HCT116 (cell line): ENCODE results near the gene MAL. TPM values are rescaled to one million over a fixed set of nuclear protein-coding genes. Genes with fewer than 3 reads are reported as not detected.

ENCODE experiments used
- ATAC-seq: fragments of 200-7000 bp; cut with Tn5 transposase; 2 replicates; pipeline ENCODE4 v1.9.1; 2020; ENCODE audit warnings: mild to moderate bottlenecking, moderate library complexity
- BruUV-seq: library from RNA; stranded (reverse); fragments of 400-500 nt; replicated peaks from 2 replicates; lab custom pipeline; 2021; lab: Mats Ljungman, UMichigan
- CTCF ChIA-PET: fragments of 300-600 bp; sonication (Branson Sonifier 250); formaldehyde crosslinking; loops from one replicate; lab custom pipeline; 2021; ENCODE audit warnings: antibody characterized with exemption; lab: Charles Lee
- POLR2A ChIA-PET: fragments of 300-600, 350-600 bp; sonication (Branson Sonifier 250); formaldehyde crosslinking; loops from one replicate; lab custom pipeline; 2021; ENCODE audit warnings: antibody characterized with exemption; lab: Charles Lee
- RAD21 ChIA-PET, 2 experiments: fragments of 300-600 bp; sonication (Branson Sonifier 250); formaldehyde crosslinking; loops; one replicate each; lab custom pipeline; 2023; ENCODE audit warnings: low total read pairs in 2 of 2; ENCODE audit not compliant: uncharacterized antibody in 2 of 2, unreplicated experiment in 2 of 2, low non-redundant PET in 1 of 2; lab: Charles Lee
- DNase-seq: peaks from one replicate; pipeline ENCODE4 v3.0.0-alpha.2; 2010; ENCODE audit warnings: low read depth, low spot score
- H2AFZ ChIP-seq: fragments of 200-600 bp; shearing (Covaris generic), sonication (generic); 2 replicates; pipeline ENCODE4 v1.6.1; 2017; ENCODE audit warnings: low read depth, mixed run types, mixed read lengths, antibody characterized with exemption, low read length; ENCODE audit not compliant: poor library complexity, severe bottlenecking
- H3K27ac ChIP-seq: 2 replicates; pipeline ENCODE4 v1.5.1; 2012; ENCODE audit warnings: low read depth, low read length
- H3K27me3 ChIP-seq: fragments of 200-600 bp; sonication (generic); 2 replicates; pipeline ENCODE4 v1.6.1; 2016; ENCODE audit warnings: mixed run types, low read length, mixed read lengths; ENCODE audit not compliant: insufficient read depth
- H3K36me3 ChIP-seq, 2 experiments: fragments of 200-500 bp in 1 of 2; fragments of 200-600 bp in 1 of 2; sonication (Bioruptor generic) in 1 of 2; sonication (generic) in 1 of 2; 2 replicates each; pipeline versions ENCODE4 v1.5.1 to v1.6.1; 2014 to 2016; ENCODE audit warnings: low read length in 2 of 2, inconsistent platforms in 1 of 2, mixed read lengths in 1 of 2, mixed run types in 1 of 2; ENCODE audit not compliant: insufficient read depth in 2 of 2, control insufficient read depth in 1 of 2
- H3K4me1 ChIP-seq, 2 experiments: fragments of 200-600 bp in 1 of 2; sonication (generic) in 1 of 2; 2 replicates each; pipeline versions ENCODE4 v1.5.1 to v1.6.1; 2012 to 2017; ENCODE audit warnings: low read length in 2 of 2, inconsistent platforms in 1 of 2, mild to moderate bottlenecking in 1 of 2, mixed read lengths in 1 of 2, mixed run types in 1 of 2, moderate library complexity in 1 of 2; ENCODE audit not compliant: insufficient read depth in 2 of 2, control insufficient read depth in 1 of 2
- H3K4me2 ChIP-seq: fragments of 200-600 bp; sonication (generic); 2 replicates; pipeline ENCODE4 v1.6.1; 2017; ENCODE audit warnings: mixed run types, low read length, mixed read lengths
- H3K4me3 ChIP-seq, 2 experiments: fragments of 200-600 bp in 1 of 2; sonication (generic) in 1 of 2; replicated peaks in 1 of 2; 2 replicates each; pipeline ENCODE4 v1.5.1; 2011 to 2016; ENCODE audit warnings: low read length in 2 of 2, control low read depth in 1 of 2, low read depth in 1 of 2, mild to moderate bottlenecking in 1 of 2, mixed read lengths in 1 of 2, mixed run types in 1 of 2
- H3K79me2 ChIP-seq: fragments of 200-600 bp; sonication (generic); 2 replicates; pipeline ENCODE4 v1.6.1; 2017; ENCODE audit warnings: mild to moderate bottlenecking, mixed run types, low read length, moderate library complexity, mixed read lengths; ENCODE audit not compliant: insufficient read depth
- H3K9ac ChIP-seq: fragments of 200-600 bp; sonication (generic); 2 replicates; pipeline ENCODE4 v1.6.1; 2016; ENCODE audit warnings: low read length, mixed read lengths
- H3K9me2 ChIP-seq: fragments of 200-600 bp; sonication (generic), shearing (Covaris generic); 2 replicates; pipeline ENCODE4 v1.6.1; 2017; ENCODE audit warnings: mixed run types, mild to moderate bottlenecking, moderate library complexity; ENCODE audit not compliant: insufficient read depth
- H3K9me3 ChIP-seq, 2 experiments: fragments of 200-500 bp in 1 of 2; fragments of 200-600 bp in 1 of 2; sonication (Bioruptor generic) in 1 of 2; sonication (generic) in 1 of 2; 2 replicates each; pipeline ENCODE4 v1.6.1; 2014 to 2017; ENCODE audit warnings: low read length in 2 of 2, mixed read lengths in 2 of 2, inconsistent platforms in 1 of 2, low read depth in 1 of 2, mild to moderate bottlenecking in 1 of 2, mixed run types in 1 of 2, moderate library complexity in 1 of 2; ENCODE audit not compliant: control insufficient read depth in 1 of 2, insufficient read depth in 1 of 2
- H4K20me1 ChIP-seq: fragments of 200-600 bp; sonication (generic), shearing (Covaris generic); 2 replicates; pipeline ENCODE4 v1.6.1; 2017; ENCODE audit warnings: mixed run types, mild to moderate bottlenecking, moderate library complexity; ENCODE audit not compliant: insufficient read depth
- CBX3 ChIP-seq: IDR thresholded peaks from 2 replicates; pipeline ENCODE4 v1.6.1; 2012; ENCODE audit warnings: low read depth
- ELF1 ChIP-seq: IDR thresholded peaks from 2 replicates; pipeline ENCODE4 v1.6.1; 2012; ENCODE audit warnings: low read depth, borderline replicate concordance
- EZH2 ChIP-seq: fragments of 200-600 bp; sonication (generic); IDR thresholded peaks from 2 replicates; pipeline ENCODE4 v1.6.1; 2017; ENCODE audit warnings: antibody characterized with exemption, mixed run types
- FOSL1 ChIP-seq: IDR thresholded peaks from 2 replicates; pipeline ENCODE4 v1.6.1; 2012; ENCODE audit warnings: low read depth
- RAD21 ChIP-seq: IDR thresholded peaks from 2 replicates; pipeline ENCODE4 v1.6.1; 2012; ENCODE audit warnings: low read depth, mild to moderate bottlenecking
- SIN3A ChIP-seq: IDR thresholded peaks from 2 replicates; pipeline ENCODE4 v1.6.1; 2012; ENCODE audit warnings: low read depth
- SP1 ChIP-seq: IDR thresholded peaks from 2 replicates; pipeline ENCODE4 v1.6.1; 2012; ENCODE audit warnings: low read depth
- YY1 ChIP-seq: IDR thresholded peaks from 2 replicates; pipeline ENCODE4 v1.6.1; 2011; ENCODE audit warnings: low read length, low read depth, moderate library complexity, mild to moderate bottlenecking; ENCODE audit not compliant: insufficient replicate concordance; ENCODE audit errors: extremely low read depth
- ZFX ChIP-seq: fragments of 450-650 bp; IDR thresholded peaks from 2 replicates; pipeline ENCODE4 v1.6.1; 2017
- intact Hi-C: fragments of 100-400 bp; cut with micrococcal nuclease; formaldehyde crosslinking; loops from 2 replicates; pipeline ENCODE4 v1.10.0; 2022
- total RNA-seq: library from RNA; stranded (reverse); gene quantifications from one replicate; pipeline ENCODE4 v1.2.1, GENCODE V29; 2021; ENCODE audit not compliant: unreplicated experiment
- TF ChIP-seq, protein P1 (sequence below): IDR thresholded peaks from 2 replicates; pipeline ENCODE4 v1.6.1; 2012; ENCODE audit warnings: low read depth
- TF ChIP-seq, protein P2 (sequence below): IDR thresholded peaks from 2 replicates; pipeline ENCODE4 v1.6.1; 2012
- TF ChIP-seq, protein P3 (sequence below): IDR thresholded peaks from 2 replicates; pipeline ENCODE4 v1.6.1; 2012
- TF ChIP-seq, protein P4 (sequence below): IDR thresholded peaks from 2 replicates; pipeline ENCODE4 v1.6.1; 2011; ENCODE audit warnings: mild to moderate bottlenecking, low read length, moderate library complexity; ENCODE audit not compliant: insufficient replicate concordance; ENCODE audit errors: extremely low read depth

Gene MAL
- total RNA-seq, 1 experiment from 2014 or later = not detected

DNA sequence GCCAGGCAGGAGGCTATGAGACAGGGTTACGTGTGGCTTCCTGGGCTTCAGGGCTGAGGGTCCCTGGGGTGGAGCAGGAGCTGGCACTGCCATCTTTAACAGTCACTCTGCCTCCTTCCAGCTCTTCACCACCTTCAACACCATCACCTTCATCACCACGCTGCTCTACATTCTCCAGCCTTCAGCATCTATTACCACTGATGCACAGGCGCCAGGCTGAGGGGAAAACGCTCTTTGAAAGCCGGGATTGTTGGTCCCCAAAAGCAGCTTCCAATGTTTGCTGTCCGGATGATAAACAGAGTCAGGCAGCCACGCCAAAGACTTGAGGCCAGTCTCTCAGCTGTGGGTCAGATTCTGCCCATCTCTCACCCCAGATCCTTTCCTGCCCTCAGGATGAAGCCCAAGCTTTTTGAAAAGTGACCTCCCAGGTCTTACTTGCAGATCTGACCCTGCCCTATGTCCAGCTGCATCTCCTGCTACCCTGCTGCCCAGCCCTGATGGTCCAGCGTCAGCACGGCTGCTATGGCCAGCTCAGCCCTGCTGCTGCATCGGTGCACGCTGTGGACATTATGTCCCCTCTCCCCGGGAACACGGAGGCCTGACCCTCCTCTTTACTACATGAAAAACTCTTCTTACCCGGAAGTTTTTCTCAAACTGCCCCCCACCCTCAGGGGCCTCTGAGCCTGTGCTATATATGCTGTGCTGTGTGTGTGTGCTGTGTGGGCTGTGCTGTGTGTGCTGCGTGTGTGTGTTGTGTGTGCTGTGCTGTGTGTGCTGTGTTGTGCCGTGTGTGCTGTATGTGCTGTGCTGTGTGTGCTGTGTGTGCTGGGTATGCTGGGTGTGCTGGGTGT, 31.2 kb upstream of the MAL start (continued):
- TF ChIP-seq, protein P1, sequence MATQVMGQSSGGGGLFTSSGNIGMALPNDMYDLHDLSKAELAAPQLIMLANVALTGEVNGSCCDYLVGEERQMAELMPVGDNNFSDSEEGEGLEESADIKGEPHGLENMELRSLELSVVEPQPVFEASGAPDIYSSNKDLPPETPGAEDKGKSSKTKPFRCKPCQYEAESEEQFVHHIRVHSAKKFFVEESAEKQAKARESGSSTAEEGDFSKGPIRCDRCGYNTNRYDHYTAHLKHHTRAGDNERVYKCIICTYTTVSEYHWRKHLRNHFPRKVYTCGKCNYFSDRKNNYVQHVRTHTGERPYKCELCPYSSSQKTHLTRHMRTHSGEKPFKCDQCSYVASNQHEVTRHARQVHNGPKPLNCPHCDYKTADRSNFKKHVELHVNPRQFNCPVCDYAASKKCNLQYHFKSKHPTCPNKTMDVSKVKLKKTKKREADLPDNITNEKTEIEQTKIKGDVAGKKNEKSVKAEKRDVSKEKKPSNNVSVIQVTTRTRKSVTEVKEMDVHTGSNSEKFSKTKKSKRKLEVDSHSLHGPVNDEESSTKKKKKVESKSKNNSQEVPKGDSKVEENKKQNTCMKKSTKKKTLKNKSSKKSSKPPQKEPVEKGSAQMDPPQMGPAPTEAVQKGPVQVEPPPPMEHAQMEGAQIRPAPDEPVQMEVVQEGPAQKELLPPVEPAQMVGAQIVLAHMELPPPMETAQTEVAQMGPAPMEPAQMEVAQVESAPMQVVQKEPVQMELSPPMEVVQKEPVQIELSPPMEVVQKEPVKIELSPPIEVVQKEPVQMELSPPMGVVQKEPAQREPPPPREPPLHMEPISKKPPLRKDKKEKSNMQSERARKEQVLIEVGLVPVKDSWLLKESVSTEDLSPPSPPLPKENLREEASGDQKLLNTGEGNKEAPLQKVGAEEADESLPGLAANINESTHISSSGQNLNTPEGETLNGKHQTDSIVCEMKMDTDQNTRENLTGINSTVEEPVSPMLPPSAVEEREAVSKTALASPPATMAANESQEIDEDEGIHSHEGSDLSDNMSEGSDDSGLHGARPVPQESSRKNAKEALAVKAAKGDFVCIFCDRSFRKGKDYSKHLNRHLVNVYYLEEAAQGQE = no peak
- TF ChIP-seq ELF1 (no peak), SIN3A (no peak), ZFX (no peak), EZH2 (no peak), YY1 (no peak), FOSL1 (no peak)
- TF ChIP-seq, all 23 proteins: peak for 0

DNA sequence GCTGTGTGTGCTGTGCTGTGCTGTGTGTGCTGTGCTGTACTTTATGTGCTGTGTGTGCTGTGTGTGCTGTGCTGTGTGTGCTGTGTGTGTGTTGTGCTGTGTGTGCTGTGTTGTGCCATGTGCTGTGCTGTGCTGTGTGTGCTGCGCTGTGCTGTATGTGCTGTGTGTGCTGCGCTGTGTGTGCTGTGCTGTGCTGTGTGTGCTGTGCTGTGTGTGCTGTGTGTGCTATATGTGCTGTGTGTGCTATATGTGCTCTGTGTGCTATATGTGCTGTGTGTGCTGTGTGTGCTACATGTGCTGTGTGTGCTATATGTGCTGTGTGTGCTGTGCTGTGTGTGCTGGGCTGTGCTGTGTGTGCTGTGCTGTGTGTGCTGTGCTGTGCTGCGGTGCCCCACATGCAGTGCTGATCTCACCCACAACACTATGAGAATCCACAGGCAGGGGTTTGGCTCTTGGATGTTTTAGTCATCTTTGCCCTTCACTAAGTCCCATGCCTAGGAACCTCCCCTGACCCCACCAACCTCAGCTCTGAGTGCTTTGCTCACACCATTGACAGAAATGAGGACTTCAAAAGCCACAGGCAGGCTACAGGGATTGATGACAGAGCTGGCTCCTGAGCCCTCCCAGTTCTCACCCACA, 30.5 kb upstream of the MAL start:
- no peak for DNase-seq
- Histone ChIP-seq H3K27me3 (no peaks in the 10 kb centered on the region), H2AFZ (no peak overlapping the region), H3K79me2 (no peaks in the 10 kb centered on the region), H3K4me1 (no peaks in the 10 kb centered on the region), H3K9me2 (no peaks in the 10 kb centered on the region), H3K36me3 (no peaks in the 10 kb centered on the region), H3K4me3 (no peak overlapping the region), H3K9me3 (no peaks in the 10 kb centered on the region), H3K9ac (no peak overlapping the region), H4K20me1 (no peaks in the 10 kb centered on the region), H3K27ac (no peak overlapping the region), H3K4me2 (no peak overlapping the region)
- intact Hi-C loops = no loop called here
- no TSS peak for BruUV-seq
- no peak for ATAC-seq
- ChIA-PET RAD21 (no interaction called here), CTCF (interaction anchor here (2.1 kb wide), 1 partner anchor 9 kb away, joined by 10 read pairs; no protein-coding TSS in a partner anchor), POLR2A (no interaction called here)
- TF ChIP-seq RAD21 (no peak), CBX3 (no peak), SP1 (no peak), SIN3A (no peak), EZH2 (no peak), FOSL1 (no peak)
- TF ChIP-seq, protein P2, sequence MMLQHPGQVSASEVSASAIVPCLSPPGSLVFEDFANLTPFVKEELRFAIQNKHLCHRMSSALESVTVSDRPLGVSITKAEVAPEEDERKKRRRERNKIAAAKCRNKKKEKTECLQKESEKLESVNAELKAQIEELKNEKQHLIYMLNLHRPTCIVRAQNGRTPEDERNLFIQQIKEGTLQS = no peak
- TF ChIP-seq, protein P3, sequence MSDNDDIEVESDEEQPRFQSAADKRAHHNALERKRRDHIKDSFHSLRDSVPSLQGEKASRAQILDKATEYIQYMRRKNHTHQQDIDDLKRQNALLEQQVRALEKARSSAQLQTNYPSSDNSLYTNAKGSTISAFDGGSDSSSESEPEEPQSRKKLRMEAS = no peak
- TF ChIP-seq, protein P1 = no peak
- TF ChIP-seq, protein P4, sequence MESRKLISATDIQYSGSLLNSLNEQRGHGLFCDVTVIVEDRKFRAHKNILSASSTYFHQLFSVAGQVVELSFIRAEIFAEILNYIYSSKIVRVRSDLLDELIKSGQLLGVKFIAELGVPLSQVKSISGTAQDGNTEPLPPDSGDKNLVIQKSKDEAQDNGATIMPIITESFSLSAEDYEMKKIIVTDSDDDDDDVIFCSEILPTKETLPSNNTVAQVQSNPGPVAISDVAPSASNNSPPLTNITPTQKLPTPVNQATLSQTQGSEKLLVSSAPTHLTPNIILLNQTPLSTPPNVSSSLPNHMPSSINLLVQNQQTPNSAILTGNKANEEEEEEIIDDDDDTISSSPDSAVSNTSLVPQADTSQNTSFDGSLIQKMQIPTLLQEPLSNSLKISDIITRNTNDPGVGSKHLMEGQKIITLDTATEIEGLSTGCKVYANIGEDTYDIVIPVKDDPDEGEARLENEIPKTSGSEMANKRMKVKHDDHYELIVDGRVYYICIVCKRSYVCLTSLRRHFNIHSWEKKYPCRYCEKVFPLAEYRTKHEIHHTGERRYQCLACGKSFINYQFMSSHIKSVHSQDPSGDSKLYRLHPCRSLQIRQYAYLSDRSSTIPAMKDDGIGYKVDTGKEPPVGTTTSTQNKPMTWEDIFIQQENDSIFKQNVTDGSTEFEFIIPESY = no peak
